CD4-positive, alpha-beta T cell (primary cell): ENCODE data around the gene GCN1. TPM values are rescaled to one million over a fixed set of nuclear protein-coding genes. Genes with fewer than 3 reads are reported as not detected.

Source experiments
- ATAC-seq: fragments of 200-7000 bp; cut with Tn5 transposase; one replicate; pipeline ENCODE4 v1.10.0; 2022; ENCODE audit warnings: mild to moderate bottlenecking; ENCODE audit not compliant: poor library complexity
- CTCF ChIA-PET: fragments of 350-600 bp; sonication (Branson Sonifier 250); formaldehyde crosslinking; loops from one replicate; lab custom pipeline; 2021; ENCODE audit warnings: antibody characterized with exemption, inconsistent platforms; lab: Charles Lee
- POLR2A ChIA-PET: fragments of 350-600 bp; sonication (Branson Sonifier 250); formaldehyde crosslinking; loops from one replicate; lab custom pipeline; 2021; ENCODE audit warnings: antibody characterized with exemption, inconsistent platforms; lab: Charles Lee
- DNase-seq, 14 experiments: peaks; one replicate each; pipeline ENCODE4 v3.0.0-alpha.2; 2013 to 2020; ENCODE audit warnings: mixed read lengths in 2 of 14
- H3K27ac ChIP-seq, 2 donors: one replicate each; pipeline versions ENCODE4 v1.5.1 to v1.7.0; 2013; ENCODE audit warnings: low read length in 2 of 2, low read depth in 1 of 2, mild to moderate bottlenecking in 1 of 2
- H3K27me3 ChIP-seq, 2 experiments: 1 replicate in 1 of 2; 2 replicates in 1 of 2; pipeline versions ENCODE4 v1.6.1 to v1.7.0; 2013; ENCODE audit warnings: low read length in 2 of 2, control low read depth in 1 of 2, mild to moderate bottlenecking in 1 of 2, moderate library complexity in 1 of 2; ENCODE audit not compliant: insufficient read depth in 2 of 2, control insufficient read depth in 1 of 2
- H3K36me3 ChIP-seq: one replicate; pipeline ENCODE4 v1.6.1; 2013; ENCODE audit warnings: low read length, control low read depth; ENCODE audit not compliant: insufficient read depth
- H3K4me1 ChIP-seq: one replicate; pipeline ENCODE4 v1.6.1; 2013; ENCODE audit warnings: low read length, control low read depth; ENCODE audit not compliant: insufficient read depth
- H3K4me3 ChIP-seq: one replicate; pipeline ENCODE4 v1.5.1; 2013; ENCODE audit warnings: mild to moderate bottlenecking, low read length, moderate library complexity
- H3K9me3 ChIP-seq, 2 experiments: 1 replicate in 1 of 2; 2 replicates in 1 of 2; pipeline versions ENCODE4 v1.6.1 to v1.7.0; 2013; ENCODE audit warnings: low read length in 2 of 2, mild to moderate bottlenecking in 2 of 2, control low read depth in 1 of 2, moderate library complexity in 1 of 2; ENCODE audit not compliant: control insufficient read depth in 1 of 2, insufficient read depth in 1 of 2
- H3K27ac Mint-ChIP-seq: one replicate; pipeline ENCODE4 v1.8.0; 2020; ENCODE audit warnings: mixed read lengths
- H3K27me3 Mint-ChIP-seq: one replicate; pipeline ENCODE4 v1.8.0; 2021; ENCODE audit warnings: mixed read lengths
- H3K36me3 Mint-ChIP-seq: one replicate; pipeline ENCODE4 v1.8.0; 2021; ENCODE audit warnings: low read depth, mixed read lengths
- H3K4me1 Mint-ChIP-seq: one replicate; pipeline ENCODE4 v1.8.0; 2021; ENCODE audit warnings: low read depth, mixed read lengths
- H3K4me3 Mint-ChIP-seq: one replicate; pipeline ENCODE4 v1.8.0; 2020; ENCODE audit warnings: mild to moderate bottlenecking, mixed read lengths
- H3K9me3 Mint-ChIP-seq: one replicate; pipeline ENCODE4 v1.8.0; 2020; ENCODE audit warnings: mixed read lengths
- CTCF ChIP-seq: fragments of 200-600 bp; IDR thresholded peaks from one replicate; pipeline ENCODE4 v1.8.0; 2022; ENCODE audit warnings: antibody characterized with exemption, mild to moderate bottlenecking
- intact Hi-C, 2 experiments: fragments of 100-400 bp; cut with DNase I in 1 of 2; cut with micrococcal nuclease in 1 of 2; formaldehyde crosslinking; loops; one replicate each; pipeline versions ENCODE4 v1.15.1 to v1.9.0; 2023 to 2025; cut with DNase I, micrococcal nuclease
- total RNA-seq, 174 experiments: library from RNA in 2 of 174; stranded (reverse) in 2 of 174; gene quantifications; one replicate each; pipeline ENCODE4 v1.2.3 and lab custom pipeline; 2021 to 2026

The GCN1 gene
- total RNA-seq, 2 experiments from 2014 or later = 121 to 128 TPM

DNA sequence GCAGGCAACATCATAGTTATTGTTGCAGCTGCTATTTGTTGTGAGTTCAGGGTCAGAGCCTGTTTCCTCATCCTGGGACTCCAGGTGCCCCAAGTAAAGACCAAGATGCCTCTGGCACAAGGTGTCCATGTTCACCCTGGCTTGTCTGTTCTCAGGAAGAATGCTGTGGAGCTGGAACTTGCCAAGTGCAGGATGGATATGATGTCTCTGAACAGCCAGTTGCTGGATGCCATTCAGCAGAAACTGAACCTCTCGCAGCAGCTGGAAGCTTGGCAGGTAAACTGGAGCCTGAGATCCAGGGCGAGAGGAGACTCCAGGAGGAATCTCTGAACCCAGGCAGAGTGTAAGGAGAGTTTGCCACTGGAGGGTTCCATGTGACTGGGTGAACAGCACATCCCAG, 104.7 kb downstream of the GCN1 start:
- no peaks in the 10 kb centered on the region for H3K9me3 Mint-ChIP-seq
- peaks cover 14% of the 10 kb centered on the region for H3K4me1 ChIP-seq
- H3K27me3 Mint-ChIP-seq = no peaks in the 10 kb centered on the region
- H3K4me3 Mint-ChIP-seq = no peak overlapping the region
- no peak for TF ChIP-seq CTCF
- H3K4me1 Mint-ChIP-seq = peaks cover 18% of the 10 kb centered on the region
- ATAC-seq (no peak), DNase-seq (no peak)
- no peak overlapping the region for H3K27ac ChIP-seq
- ChIA-PET POLR2A (interaction anchor here (1.2 kb wide), 1 partner anchor 11 kb away, joined by 3 read pairs; no protein-coding TSS in a partner anchor), CTCF (no interaction called here)
- H3K4me3 ChIP-seq = no peak overlapping the region
- intact Hi-C loops = loop anchor here (5.0 kb wide), 3 partner anchors 42 to 422 kb away; partner anchors contain the start of gene PRKAB1 (in 1 of the 2)
- no peaks in the 10 kb centered on the region for H3K27me3 ChIP-seq
- peaks cover 45% of the 10 kb centered on the region for H3K36me3 ChIP-seq
- H3K9me3 ChIP-seq = no peaks in the 10 kb centered on the region
- no peak overlapping the region for H3K27ac Mint-ChIP-seq
- peaks cover 40% of the 10 kb centered on the region for H3K36me3 Mint-ChIP-seq

GRCh38 chr12:120089105-120089504, 105.4 kb downstream of the GCN1 start:
- H3K27me3 ChIP-seq = no peaks in the 10 kb centered on the region
- H3K27me3 Mint-ChIP-seq = no peaks in the 10 kb centered on the region
- POLR2A ChIA-PET = no interaction called here
- H3K36me3 Mint-ChIP-seq = peaks cover 44% of the 10 kb centered on the region
- no peak for ATAC-seq
- H3K27ac ChIP-seq = no peak overlapping the region
- H3K4me3 Mint-ChIP-seq = no peak overlapping the region
- H3K4me1 Mint-ChIP-seq = peaks cover 18% of the 10 kb centered on the region
- peaks cover 43% of the 10 kb centered on the region for H3K36me3 ChIP-seq
- no peak for TF ChIP-seq CTCF
- no peak for DNase-seq
- H3K4me1 ChIP-seq = peaks cover 14% of the 10 kb centered on the region
- intact Hi-C loops = loop anchor here (5.0 kb wide), 3 partner anchors 42 to 422 kb away; partner anchors contain the start of gene PRKAB1 (in 1 of the 2)
- no peak overlapping the region for H3K4me3 ChIP-seq
- no peaks in the 10 kb centered on the region for H3K9me3 ChIP-seq
- CTCF ChIA-PET = no interaction called here
- peak overlapping the region; percentile 17 for H3K27ac Mint-ChIP-seq
- H3K9me3 Mint-ChIP-seq = no peaks in the 10 kb centered on the region

- DNase-seq (peak; percentile 98 to 100 (median 99)), ATAC-seq (peak; percentile 94)
- no peaks in the 10 kb centered on the region for H3K27me3 ChIP-seq
- Mint-ChIP-seq H3K9me3 (no peaks in the 10 kb centered on the region), H3K27ac (peak overlapping the region; percentile 83), H3K4me1 (peaks cover 18% of the 10 kb centered on the region), H3K4me3 (peak overlapping the region; percentile 80), H3K27me3 (no peaks in the 10 kb centered on the region), H3K36me3 (peaks cover 55% of the 10 kb centered on the region)
- H3K4me3 ChIP-seq = peak overlapping the region; percentile 52
- no peaks in the 10 kb centered on the region for H3K9me3 ChIP-seq
- peaks cover 14% of the 10 kb centered on the region for H3K4me1 ChIP-seq
- intact Hi-C loops = loop anchor here (1.0 to 5.0 kb wide), 12 partner anchors 29 to 420 kb away; partner anchors contain the start of genes RAB35 (in 2 of the 2) and PRKAB1 (in 1 of the 2)
- H3K36me3 ChIP-seq = peaks cover 26% of the 10 kb centered on the region
- H3K27ac ChIP-seq = peak overlapping the region; percentile 29 to 69
- POLR2A ChIA-PET = interaction anchor here (0.8 to 2.1 kb wide), 13 partner anchors 12 to 205 kb away, joined by 3 to 70 read pairs (median 6); partner anchors contain the start of genes BICDL1, RAB35, RNU4-1 and RNU4-2
- peak; percentile 96 for TF ChIP-seq CTCF
- CTCF ChIA-PET = interaction anchor here (0.6 to 2.3 kb wide), 35 partner anchors 10 to 416 kb away, joined by 3 to 33 read pairs (median 4); partner anchors contain the start of genes BICDL1, RAB35 and RPLP0
Observed at GRCh38 chr12:120086801-120087621, 107.5 kb downstream of the GCN1 start.
